Midbrain (tissue), 1 donor: ENCODE results near the gene BMPER.
"Not testable (repeated sequence)": the region's sequence is repeated elsewhere in the genome, so short reads cannot be mapped to it uniquely, and the experiment has no call there.

Experiments used
- DNase-seq: peaks from one replicate; lab custom pipeline; 2025; lab: John Stamatoyannopoulos, UW

Gene BMPER

GRCh38 chr7:34137176-34137575 is 231.8 kb downstream of the BMPER start:
- no peak for DNase-seq

GRCh38 chr7:34138483-34138882 is 233.1 kb downstream of the BMPER start:
- DNase-seq: no peak

- DNase-seq: no peak
These were observed 233.7 kb downstream of the BMPER start for GRCh38 chr7:34139086-34139485.

GRCh38 chr7:34140066-34140465 is 234.7 kb downstream of the BMPER start:
- no peak for DNase-seq

- no peak for DNase-seq
These were observed 238.1 kb downstream of the BMPER start for GRCh38 chr7:34143402-34143801.

GRCh38 chr7:34145603-34146002 is 240.3 kb downstream of the BMPER start:
- DNase-seq: no peak

GRCh38 chr7:34153656-34154270 is 248.4 kb downstream of the BMPER start:
- no peak for DNase-seq

GRCh38 chr7:34155220-34155908 is 250.0 kb downstream of the BMPER start:
- DNase-seq: no peak

GRCh38 chr7:34156336-34156735 is 251.0 kb downstream of the BMPER start:
- DNase-seq: no peak

- no peak for DNase-seq
These were observed 251.8 kb downstream of the BMPER start for GRCh38 chr7:34157137-34157536.

- DNase-seq: no peak
These were observed 253.2 kb downstream of the BMPER start for GRCh38 chr7:34158368-34159153.

GRCh38 chr7:34160261-34160752 is 255.0 kb downstream of the BMPER start:
- no peak for DNase-seq

GRCh38 chr7:34162027-34162565 is 256.8 kb downstream of the BMPER start:
- DNase-seq: no peak

GRCh38 chr7:34162677-34163076 is 257.3 kb downstream of the BMPER start:
- DNase-seq: no peak

- no peak for DNase-seq
These were observed 258.6 kb downstream of the BMPER start for GRCh38 chr7:34163956-34164355.

GRCh38 chr7:34165466-34165865 is 260.1 kb downstream of the BMPER start:
- no peak for DNase-seq

- DNase-seq: no peak
These were observed 260.7 kb downstream of the BMPER start for GRCh38 chr7:34165927-34166550.

GRCh38 chr7:34168013-34168412 is 262.7 kb downstream of the BMPER start:
- DNase-seq: no peak

GRCh38 chr7:34174688-34175616 is 269.6 kb downstream of the BMPER start:
- not testable (repeated sequence) for DNase-seq

GRCh38 chr7:34175837-34176236 is 270.5 kb downstream of the BMPER start:
- no peak for DNase-seq

- DNase-seq: no peak
These were observed 272.1 kb downstream of the BMPER start for GRCh38 chr7:34177476-34177875.
